GM18951 (cell line): ENCODE data around the gene LRRTM2.
"Not testable (repeated sequence)": the region's sequence is repeated elsewhere in the genome, so short reads cannot be mapped to it uniquely, and the experiment has no call there.

Experiments
- POLR2A ChIP-seq: IDR thresholded peaks from 4 replicates; pipeline ENCODE4 v1.6.1; 2011; ENCODE audit warnings: mild to moderate bottlenecking; ENCODE audit not compliant: insufficient read length, insufficient read depth; ENCODE audit errors: extremely low read depth
- in situ Hi-C: fragments of 300-500 bp; cut with MboI; formaldehyde crosslinking; loops from one replicate; pipeline ENCODE4 v1.12.0; 2022; ENCODE audit warnings: low sequenced_read_pairs, mixed read lengths, inconsistent platforms; ENCODE audit not compliant: unreplicated experiment

The LRRTM2 gene

GRCh38 chr5:138840103-138840502 is 35.0 kb downstream of the LRRTM2 start:
- in situ Hi-C loops, result no loop called here
- TF ChIP-seq POLR2A, result no peak

DNA sequence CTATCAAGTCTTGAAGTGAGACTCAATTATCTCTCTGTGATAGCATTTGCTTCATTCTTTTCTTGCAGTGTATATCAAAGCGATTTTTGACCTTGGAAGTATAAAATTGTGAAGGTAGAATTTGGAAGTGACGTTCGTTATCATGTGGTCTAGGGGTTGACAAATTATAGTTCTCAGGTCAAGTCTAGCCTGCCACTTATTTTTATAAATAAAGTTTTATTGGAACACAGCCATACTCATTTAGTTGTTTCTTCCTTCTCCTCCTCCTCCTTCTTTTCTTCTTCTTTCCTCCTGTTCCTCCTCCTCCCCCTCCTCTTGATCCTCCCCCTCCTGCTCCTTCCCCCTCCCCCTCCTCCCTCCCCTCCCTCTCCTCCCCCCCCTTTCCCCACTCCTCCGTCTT is 38.0 kb downstream of the LRRTM2 start:
- in situ Hi-C loops, result no loop called here
- TF ChIP-seq POLR2A, result no peak

DNA sequence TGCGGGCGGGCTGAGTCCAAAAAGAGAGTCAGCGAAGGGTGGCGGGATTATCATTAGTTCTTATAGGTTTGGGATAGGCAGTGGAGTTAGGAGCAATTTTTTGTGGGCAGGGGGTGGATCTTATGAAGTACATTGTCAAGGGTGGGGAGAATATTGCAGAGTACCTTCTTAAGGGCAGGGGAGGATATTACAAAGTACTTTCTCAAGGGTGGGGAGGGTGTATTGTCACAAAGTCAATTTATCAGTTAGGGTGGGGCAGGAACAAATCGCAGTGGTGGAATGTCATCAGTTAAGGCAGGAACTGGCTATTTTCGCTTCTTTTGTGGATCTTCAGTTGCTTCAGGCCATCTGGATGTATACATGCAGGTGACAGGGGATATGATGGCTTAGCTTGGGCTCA is 40.3 kb downstream of the LRRTM2 start:
- in situ Hi-C loops, result not testable (repeated sequence)

- no peak for TF ChIP-seq POLR2A
- in situ Hi-C loops, result no loop called here
These were observed 41.2 kb downstream of the LRRTM2 start for GRCh38 chr5:138833726-138834480.

DNA sequence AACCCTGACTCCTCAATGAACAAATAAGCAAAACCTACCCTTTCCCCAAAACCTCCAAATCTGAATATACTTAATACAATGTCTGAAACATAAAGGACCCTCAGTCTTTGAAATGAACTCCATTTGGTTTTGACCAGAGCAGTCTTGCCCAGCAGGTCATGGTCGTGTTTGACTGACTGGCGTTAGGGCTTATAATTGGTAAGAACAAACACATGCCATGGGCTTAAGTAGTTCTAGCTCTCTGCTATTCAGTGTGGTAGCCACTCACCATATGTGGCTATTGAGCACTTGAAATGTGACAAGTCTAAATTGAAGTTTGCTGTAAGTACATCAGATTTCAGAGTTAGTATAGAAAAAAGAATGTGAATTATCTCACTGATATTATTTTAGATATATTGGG is 42.1 kb downstream of the LRRTM2 start:
- in situ Hi-C loops, result no loop called here
- TF ChIP-seq POLR2A, result no peak

DNA sequence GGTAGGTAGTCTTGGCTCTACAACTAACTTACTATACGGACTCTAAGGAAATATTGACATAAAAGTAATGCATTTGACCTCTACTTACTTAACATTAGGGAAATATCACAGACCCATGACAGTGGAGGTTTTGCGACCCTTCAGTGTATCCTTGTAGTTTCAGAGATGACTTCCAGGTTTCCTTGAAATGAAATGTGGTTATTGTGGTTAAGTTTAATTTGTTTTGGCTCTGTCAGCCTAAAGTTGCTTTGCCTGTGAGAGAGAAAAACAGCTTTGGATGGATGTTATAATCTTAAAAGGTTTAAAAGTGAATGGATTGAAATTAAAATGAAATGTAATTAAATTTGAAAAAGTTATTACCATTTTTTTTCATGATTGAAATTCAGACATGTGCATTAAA is 42.9 kb downstream of the LRRTM2 start:
- no peak for TF ChIP-seq POLR2A
- in situ Hi-C loops, result no loop called here

DNA sequence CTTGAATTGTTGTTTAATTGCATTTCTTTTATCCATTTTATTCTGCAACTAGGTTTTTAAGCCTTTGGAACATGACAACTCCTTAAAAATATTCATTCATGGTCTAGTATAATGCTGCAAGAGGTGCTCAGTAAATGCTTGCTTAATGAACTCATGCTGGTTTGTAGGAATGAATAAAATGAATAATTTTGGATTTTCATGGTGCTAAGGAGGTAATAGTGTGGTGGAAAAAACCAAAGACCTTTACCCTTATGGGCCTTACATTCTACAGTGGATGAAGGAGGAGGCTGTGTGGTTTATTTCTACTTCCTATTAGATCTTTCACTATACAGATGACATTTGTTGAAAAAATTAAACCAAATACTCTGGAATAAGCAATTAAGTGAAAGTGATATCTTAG is 43.4 kb downstream of the LRRTM2 start:
- no peak for TF ChIP-seq POLR2A
- in situ Hi-C loops, result no loop called here

DNA sequence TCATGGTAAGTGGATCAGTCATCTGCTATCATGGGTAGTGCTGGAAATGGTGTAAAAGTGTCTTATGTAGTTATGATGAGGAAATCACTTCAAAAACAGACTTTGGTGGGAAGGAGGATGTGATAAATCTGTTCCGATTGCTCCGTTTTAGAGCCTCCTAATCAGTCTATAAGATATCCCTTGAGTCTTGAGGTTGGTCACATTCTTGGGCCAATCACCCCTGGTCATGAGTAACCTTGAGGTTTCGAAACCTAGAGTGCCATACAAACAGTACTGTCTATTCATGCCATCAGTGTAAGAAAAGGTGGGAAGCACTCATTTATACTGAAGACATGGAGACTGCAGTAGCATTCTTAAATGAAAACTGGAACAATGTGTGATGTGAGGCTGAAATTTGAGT is 45.8 kb downstream of the LRRTM2 start:
- in situ Hi-C loops, result no loop called here
- no peak for TF ChIP-seq POLR2A

DNA sequence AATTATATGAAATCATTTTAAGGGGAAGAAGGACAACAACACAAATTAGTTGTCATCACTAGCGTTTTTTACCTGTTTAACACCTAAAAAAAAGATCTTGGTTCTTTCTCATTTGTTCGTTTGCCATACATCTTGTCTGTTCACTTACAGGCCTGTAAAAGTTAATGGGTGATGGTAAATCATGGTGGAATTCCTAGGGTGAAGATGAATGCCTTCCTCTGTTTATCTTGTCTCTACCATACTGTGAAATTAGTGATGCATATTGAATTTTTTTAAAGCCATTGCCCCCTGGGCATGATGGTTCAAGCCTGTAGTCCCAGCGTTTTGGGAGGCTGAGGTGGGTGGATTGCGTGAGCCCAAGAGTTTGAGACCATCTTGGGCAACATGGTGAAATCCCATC is 46.6 kb downstream of the LRRTM2 start:
- in situ Hi-C loops, result no loop called here
- no peak for TF ChIP-seq POLR2A

DNA sequence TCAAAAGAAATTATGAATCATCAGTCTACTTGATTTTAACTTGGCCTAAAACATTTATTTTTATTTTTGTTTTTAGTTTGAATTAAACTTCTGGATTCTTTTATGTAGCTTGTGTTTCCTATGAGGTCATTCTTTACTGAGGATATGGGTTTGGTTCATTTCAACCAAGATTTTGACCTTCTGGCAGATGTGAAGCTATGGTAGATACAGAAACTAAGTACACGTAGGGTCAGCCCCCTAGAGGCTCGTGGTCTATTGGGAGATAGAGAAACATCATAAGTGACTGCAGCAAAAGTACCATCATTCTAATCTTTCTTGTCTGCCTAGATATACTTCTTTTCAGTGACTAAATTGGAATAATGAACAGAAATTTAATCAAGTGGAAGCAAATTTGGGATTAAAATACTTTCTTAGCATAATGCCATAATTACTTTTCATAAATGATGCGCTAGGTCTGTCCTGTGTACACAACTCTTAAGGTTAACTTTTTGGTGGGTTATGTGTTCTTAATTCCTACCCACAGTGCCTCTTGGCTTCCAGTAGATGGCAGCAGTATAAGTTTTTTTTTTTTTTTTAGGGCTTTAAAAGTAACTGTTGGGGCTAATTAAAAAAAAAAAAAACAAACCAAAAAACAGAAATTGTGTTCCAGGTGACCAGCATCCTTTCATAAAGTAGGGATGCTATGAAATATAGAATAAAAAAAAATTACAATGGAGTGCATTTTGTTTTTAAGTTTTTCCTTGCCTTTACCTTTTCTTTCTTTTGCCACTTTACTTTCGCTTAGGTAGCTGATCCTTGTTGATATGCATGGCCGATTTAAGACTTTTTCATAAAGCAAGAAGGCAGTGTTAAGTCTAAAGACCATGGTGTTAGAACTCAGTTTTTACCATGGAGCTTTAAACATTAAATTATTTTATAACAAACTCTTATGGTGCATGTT is 49.9 kb downstream of the LRRTM2 start:
- in situ Hi-C loops, result no loop called here

DNA sequence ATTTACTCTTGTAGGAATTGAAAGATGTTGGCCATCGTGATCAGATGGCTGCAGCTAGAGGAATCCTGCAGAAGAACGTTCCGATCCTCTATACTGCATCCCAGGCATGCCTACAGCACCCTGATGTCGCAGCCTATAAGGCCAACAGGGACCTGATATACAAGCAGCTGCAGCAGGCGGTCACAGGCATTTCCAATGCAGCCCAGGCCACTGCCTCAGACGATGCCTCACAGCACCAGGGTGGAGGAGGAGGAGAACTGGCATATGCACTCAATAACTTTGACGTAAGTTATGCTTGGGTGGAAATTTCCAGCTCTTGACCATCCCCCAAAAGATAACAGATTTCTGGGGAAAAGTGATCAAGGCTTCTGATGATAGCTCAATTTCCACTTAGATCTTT is 50.6 kb downstream of the LRRTM2 start:
- in situ Hi-C loops, result no loop called here
- TF ChIP-seq POLR2A, result no peak

More for the DNA sequence above, 49.9 kb downstream of the LRRTM2 start:
- TF ChIP-seq POLR2A, result no peak

DNA sequence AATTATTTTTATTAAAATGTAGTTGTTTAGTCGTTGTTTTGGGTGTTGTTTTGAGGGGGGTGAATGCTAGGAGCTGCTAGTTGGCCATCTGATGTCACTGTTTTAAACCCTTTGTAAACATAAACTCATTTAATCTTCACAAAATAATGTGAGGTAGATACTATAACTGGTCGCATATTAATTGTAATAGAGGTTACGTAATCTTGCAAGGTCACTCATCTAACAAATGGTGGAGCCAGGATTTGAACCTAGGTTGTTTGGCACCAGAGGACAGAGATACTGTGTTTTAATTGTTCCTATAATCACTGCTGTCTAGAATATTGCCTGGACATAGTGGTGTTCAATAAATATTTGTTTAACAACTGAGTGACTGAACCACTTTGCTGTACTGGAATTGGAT is 54.4 kb downstream of the LRRTM2 start:
- TF ChIP-seq POLR2A, result no peak
- in situ Hi-C loops, result no loop called here

DNA sequence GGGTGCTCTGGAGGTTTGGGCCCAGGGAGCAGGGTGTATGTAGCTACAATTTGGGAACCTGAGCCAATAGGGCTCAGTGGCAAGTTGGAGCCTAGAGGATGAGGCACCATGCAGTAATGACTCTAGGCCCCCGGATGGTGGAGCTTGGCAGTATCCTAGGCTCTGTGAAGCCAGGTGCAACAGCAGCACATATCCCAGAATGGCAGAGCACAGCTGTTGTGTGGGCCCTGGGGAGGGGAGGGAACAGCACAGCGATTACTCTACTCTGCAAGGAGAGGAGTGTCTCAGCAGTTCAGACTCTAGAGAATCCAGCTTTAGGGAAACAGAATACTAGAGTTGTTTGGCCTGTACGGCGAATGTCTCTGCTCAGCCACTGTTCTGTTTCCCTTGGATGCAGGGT is 56.1 kb downstream of the LRRTM2 start:
- in situ Hi-C loops, result no loop called here

More for the DNA sequence above, 56.1 kb downstream of the LRRTM2 start:
- no peak for TF ChIP-seq POLR2A
